ENCODE data around the gene RAB11FIP4.

RAB11FIP4 gene

GRCh38 chr17:31488264-31488981 is 96.9 kb downstream of the RAB11FIP4 start (continued):
- TF ChIP-seq REST (tag by site-specific recombination; IDR thresholded peaks at IDR 0.05) (no peak), ZBTB20 (tag by site-specific recombination; IDR thresholded peaks at IDR 0.05) (peak; percentile 73), ZNF558 (tag by site-specific recombination; IDR thresholded peaks at IDR 0.05) (no peak), ZNF561 (tag by site-specific recombination; IDR thresholded peaks at IDR 0.05; ENCODE audit: borderline replicate concordance) (no peak), ZSCAN16 (tag by site-specific recombination; IDR thresholded peaks at IDR 0.05) (no peak), ZNF473 (tag by site-specific recombination; IDR thresholded peaks at IDR 0.05) (no peak), ZNF16 (tag by site-specific recombination; IDR thresholded peaks at IDR 0.05; ENCODE audit: low read depth) (no peak), SP3 (tag by site-specific recombination; IDR thresholded peaks at IDR 0.05) (no peak), ZNF600 (tag by site-specific recombination; IDR thresholded peaks at IDR 0.05) (peak; percentile 83), ZNF341 (tag by site-specific recombination; IDR thresholded peaks at IDR 0.05; ENCODE audit: low read depth) (peak; percentile 95), GLI2 (tag by site-specific recombination; IDR thresholded peaks at IDR 0.05; ENCODE audit: borderline replicate concordance, low read depth) (no peak), HOXA7 (CRISPR knock-in tag; IDR thresholded peaks at IDR 0.05; ENCODE audit: borderline replicate concordance) (no peak), ZNF37A (tag by site-specific recombination; IDR thresholded peaks at IDR 0.05) (no peak), ZNF654 (tag by site-specific recombination; IDR thresholded peaks at IDR 0.05; ENCODE audit: low read depth) (no peak), ZNF211 (tag by site-specific recombination; IDR thresholded peaks at IDR 0.05; ENCODE audit: low read depth) (no peak), ZNF404 (tag by site-specific recombination; IDR thresholded peaks at IDR 0.05) (no peak), EGR2 (tag by site-specific recombination; IDR thresholded peaks at IDR 0.05; ENCODE audit: low read depth) (no peak), BCL11A (tag by site-specific recombination; IDR thresholded peaks at IDR 0.05; ENCODE audit: low read depth) (no peak), ZNF366 (tag by site-specific recombination; conservative IDR thresholded peaks at IDR 0.05) (no peak), ZNF677 (tag by site-specific recombination; IDR thresholded peaks at IDR 0.05) (no peak), ZNF175 (tag by site-specific recombination; IDR thresholded peaks at IDR 0.05) (no peak), ZNF214 (tag by site-specific recombination; IDR thresholded peaks at IDR 0.05; ENCODE audit: borderline replicate concordance) (no peak), KLF8 (tag by site-specific recombination; IDR thresholded peaks at IDR 0.05) (no peak), ZNF549 (tag by site-specific recombination; IDR thresholded peaks at IDR 0.05) (no peak), GLIS2 (tag by site-specific recombination; IDR thresholded peaks at IDR 0.05) (peak; percentile 73), GLI4 (tag by site-specific recombination; IDR thresholded peaks at IDR 0.05) (no peak), MYNN (tag by site-specific recombination; IDR thresholded peaks at IDR 0.05; ENCODE audit: borderline replicate concordance) (no peak), ZNF394 (tag by site-specific recombination; IDR thresholded peaks at IDR 0.05; ENCODE audit: borderline replicate concordance) (no peak), SALL2 (tag by site-specific recombination; IDR thresholded peaks at IDR 0.05; ENCODE audit: borderline replicate concordance) (no peak)
- TF ChIP-seq, protein P1, sequence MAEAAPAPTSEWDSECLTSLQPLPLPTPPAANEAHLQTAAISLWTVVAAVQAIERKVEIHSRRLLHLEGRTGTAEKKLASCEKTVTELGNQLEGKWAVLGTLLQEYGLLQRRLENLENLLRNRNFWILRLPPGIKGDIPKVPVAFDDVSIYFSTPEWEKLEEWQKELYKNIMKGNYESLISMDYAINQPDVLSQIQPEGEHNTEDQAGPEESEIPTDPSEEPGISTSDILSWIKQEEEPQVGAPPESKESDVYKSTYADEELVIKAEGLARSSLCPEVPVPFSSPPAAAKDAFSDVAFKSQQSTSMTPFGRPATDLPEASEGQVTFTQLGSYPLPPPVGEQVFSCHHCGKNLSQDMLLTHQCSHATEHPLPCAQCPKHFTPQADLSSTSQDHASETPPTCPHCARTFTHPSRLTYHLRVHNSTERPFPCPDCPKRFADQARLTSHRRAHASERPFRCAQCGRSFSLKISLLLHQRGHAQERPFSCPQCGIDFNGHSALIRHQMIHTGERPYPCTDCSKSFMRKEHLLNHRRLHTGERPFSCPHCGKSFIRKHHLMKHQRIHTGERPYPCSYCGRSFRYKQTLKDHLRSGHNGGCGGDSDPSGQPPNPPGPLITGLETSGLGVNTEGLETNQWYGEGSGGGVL (tag by site-specific recombination; IDR thresholded peaks at IDR 0.05) = peak; percentile 10; the same call in 1 of the 2 replicates
- TF ChIP-seq, protein P2, sequence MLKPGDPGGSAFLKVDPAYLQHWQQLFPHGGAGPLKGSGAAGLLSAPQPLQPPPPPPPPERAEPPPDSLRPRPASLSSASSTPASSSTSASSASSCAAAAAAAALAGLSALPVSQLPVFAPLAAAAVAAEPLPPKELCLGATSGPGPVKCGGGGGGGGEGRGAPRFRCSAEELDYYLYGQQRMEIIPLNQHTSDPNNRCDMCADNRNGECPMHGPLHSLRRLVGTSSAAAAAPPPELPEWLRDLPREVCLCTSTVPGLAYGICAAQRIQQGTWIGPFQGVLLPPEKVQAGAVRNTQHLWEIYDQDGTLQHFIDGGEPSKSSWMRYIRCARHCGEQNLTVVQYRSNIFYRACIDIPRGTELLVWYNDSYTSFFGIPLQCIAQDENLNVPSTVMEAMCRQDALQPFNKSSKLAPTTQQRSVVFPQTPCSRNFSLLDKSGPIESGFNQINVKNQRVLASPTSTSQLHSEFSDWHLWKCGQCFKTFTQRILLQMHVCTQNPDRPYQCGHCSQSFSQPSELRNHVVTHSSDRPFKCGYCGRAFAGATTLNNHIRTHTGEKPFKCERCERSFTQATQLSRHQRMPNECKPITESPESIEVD (tag by site-specific recombination; IDR thresholded peaks at IDR 0.05) = no peak
- TF ChIP-seq, protein P3, sequence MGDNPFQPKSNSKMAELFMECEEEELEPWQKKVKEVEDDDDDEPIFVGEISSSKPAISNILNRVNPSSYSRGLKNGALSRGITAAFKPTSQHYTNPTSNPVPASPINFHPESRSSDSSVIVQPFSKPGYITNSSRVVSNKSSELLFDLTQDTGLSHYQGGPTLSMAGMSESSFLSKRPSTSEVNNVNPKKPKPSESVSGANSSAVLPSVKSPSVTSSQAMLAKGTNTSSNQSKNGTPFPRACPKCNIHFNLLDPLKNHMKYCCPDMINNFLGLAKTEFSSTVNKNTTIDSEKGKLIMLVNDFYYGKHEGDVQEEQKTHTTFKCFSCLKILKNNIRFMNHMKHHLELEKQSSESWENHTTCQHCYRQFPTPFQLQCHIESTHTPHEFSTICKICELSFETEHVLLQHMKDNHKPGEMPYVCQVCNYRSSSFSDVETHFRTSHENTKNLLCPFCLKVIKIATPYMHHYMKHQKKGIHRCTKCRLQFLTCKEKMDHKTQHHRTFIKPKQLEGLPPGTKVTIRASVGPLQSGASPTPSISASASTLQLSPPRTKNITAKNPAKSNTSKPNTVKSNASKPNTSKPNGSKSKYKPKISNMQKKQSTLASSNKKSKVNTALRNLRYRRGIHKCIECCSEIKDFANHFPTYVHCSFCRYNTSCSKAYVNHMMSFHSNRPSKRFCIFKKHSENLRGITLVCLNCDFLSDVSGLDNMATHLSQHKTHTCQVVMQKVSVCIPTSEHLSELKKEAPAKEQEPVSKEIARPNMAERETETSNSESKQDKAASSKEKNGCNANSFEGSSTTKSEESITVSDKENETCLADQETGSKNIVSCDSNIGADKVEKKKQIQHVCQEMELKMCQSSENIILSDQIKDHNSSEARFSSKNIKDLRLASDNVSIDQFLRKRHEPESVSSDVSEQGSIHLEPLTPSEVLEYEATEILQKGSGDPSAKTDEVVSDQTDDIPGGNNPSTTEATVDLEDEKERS (tag by site-specific recombination; IDR thresholded peaks at IDR 0.05) = no peak

Data from HEK293 (cell line).